HEK293 (cell line): Measurements from ENCODE around the gene SS18.

Experiments
- CTCF ChIA-PET: fragments of 350-600 bp; formaldehyde crosslinking; extraction: SDS; loops from one replicate; lab custom pipeline; 2021; ENCODE audit warnings: antibody characterized with exemption; lab: Yijun Ruan, JAX
- POLR2A ChIA-PET: fragments of 300-600 bp; formaldehyde crosslinking; extraction: SDS; loops from one replicate; lab custom pipeline; 2020; ENCODE audit warnings: antibody characterized with exemption, inconsistent platforms; lab: Yijun Ruan, JAX
- H3K27ac ChIP-seq: fragments of 200-500 bp; sonication (Bioruptor generic); 2 replicates; pipeline ENCODE4 v1.5.1; 2014; ENCODE audit warnings: low read depth, low read length, control low read depth, inconsistent platforms; ENCODE audit errors: extremely low read depth
- H3K36me3 ChIP-seq, 2 experiments: fragments of 200-500 bp in 1 of 2; sonication (Bioruptor generic) in 1 of 2; 1 replicate in 1 of 2; 2 replicates in 1 of 2; pipeline ENCODE4 v1.5.1; 2014 to 2017; ENCODE audit warnings: inconsistent platforms in 2 of 2, low read length in 2 of 2; ENCODE audit not compliant: control insufficient read depth in 2 of 2, insufficient read depth in 1 of 2
- H3K4me1 ChIP-seq: fragments of 200-500 bp; sonication (Bioruptor generic); 2 replicates; pipeline ENCODE4 v1.5.1; 2014; ENCODE audit warnings: mild to moderate bottlenecking, low read length, inconsistent platforms; ENCODE audit not compliant: control insufficient read depth, insufficient read depth
- H3K4me3 ChIP-seq: 2 replicates; pipeline ENCODE4 v1.5.1; 2011; ENCODE audit warnings: low read depth, mild to moderate bottlenecking, control low read depth, low read length, moderate library complexity
- H3K9me3 ChIP-seq: fragments of 200-500 bp; sonication (Bioruptor generic); 2 replicates; pipeline ENCODE4 v1.5.1; 2014; ENCODE audit warnings: low read depth, low read length, inconsistent platforms; ENCODE audit not compliant: control insufficient read depth, insufficient read depth
- BCL11B ChIP-seq: fragments of 450-650 bp; formaldehyde crosslinking; IDR thresholded peaks from 2 replicates; pipeline ENCODE4 v1.5.1; 2016; ENCODE audit warnings: low read depth, missing biosample characterization, missing genetic modification characterization
- FEZF1 ChIP-seq: fragments of 450-650 bp; formaldehyde crosslinking; IDR thresholded peaks from 2 replicates; pipeline ENCODE4 v1.5.1; 2016; ENCODE audit warnings: missing biosample characterization, missing genetic modification characterization
- KLF9 ChIP-seq: fragments of 450-650 bp; formaldehyde crosslinking; IDR thresholded peaks from 2 replicates; pipeline ENCODE4 v1.5.1; 2016; ENCODE audit warnings: missing biosample characterization, missing genetic modification characterization, low read depth
- ZBTB20 ChIP-seq: fragments of 450-650 bp; formaldehyde crosslinking; IDR thresholded peaks from 2 replicates; pipeline ENCODE4 v1.5.1; 2016; ENCODE audit warnings: missing biosample characterization, missing genetic modification characterization
- ZBTB48 ChIP-seq: fragments of 450-650 bp; formaldehyde crosslinking; IDR thresholded peaks from 2 replicates; pipeline ENCODE4 v1.5.1; 2016; ENCODE audit warnings: missing biosample characterization, missing genetic modification characterization
- ZFP41 ChIP-seq: fragments of 450-650 bp; formaldehyde crosslinking; IDR thresholded peaks from 2 replicates; pipeline ENCODE4 v1.5.1; 2016; ENCODE audit warnings: missing biosample characterization, missing genetic modification characterization, borderline replicate concordance
- ZNF155 ChIP-seq: fragments of 450-650 bp; formaldehyde crosslinking; IDR thresholded peaks from 2 replicates; pipeline ENCODE4 v1.5.1; 2016; ENCODE audit warnings: missing biosample characterization, missing genetic modification characterization
- ZNF169 ChIP-seq: fragments of 450-650 bp; formaldehyde crosslinking; IDR thresholded peaks from 2 replicates; pipeline ENCODE4 v1.5.1; 2016; ENCODE audit warnings: missing biosample characterization, missing genetic modification characterization
- ZNF24 ChIP-seq: fragments of 450-650 bp; formaldehyde crosslinking; IDR thresholded peaks from 2 replicates; pipeline ENCODE4 v1.5.1; 2016; ENCODE audit warnings: missing biosample characterization, missing genetic modification characterization
- ZNF274 ChIP-seq, 2 experiments: fragments of 200-500 bp in 1 of 2; fragments of 450-650 bp in 1 of 2; sonication (Bioruptor generic) in 1 of 2; formaldehyde crosslinking in 1 of 2; IDR thresholded peaks; 2 replicates each; pipeline versions ENCODE4 v1.5.1 to v1.6.1; 2014 to 2016; ENCODE audit warnings: borderline replicate concordance in 1 of 2, inconsistent platforms in 1 of 2, low read length in 1 of 2, missing biosample characterization in 1 of 2, missing genetic modification characterization in 1 of 2
- ZNF335 ChIP-seq: fragments of 450-650 bp; formaldehyde crosslinking; conservative IDR thresholded peaks from 2 replicates; pipeline ENCODE4 v1.5.1; 2016; ENCODE audit warnings: missing biosample characterization, missing genetic modification characterization
- ZNF423 ChIP-seq: fragments of 450-650 bp; formaldehyde crosslinking; IDR thresholded peaks from 2 replicates; pipeline ENCODE4 v1.5.1; 2016; ENCODE audit warnings: missing biosample characterization, missing genetic modification characterization
- ZNF514 ChIP-seq: fragments of 450-650 bp; formaldehyde crosslinking; IDR thresholded peaks from 2 replicates; pipeline ENCODE4 v1.5.1; 2016; ENCODE audit warnings: missing biosample characterization, missing genetic modification characterization
- ZNF571 ChIP-seq: fragments of 450-650 bp; formaldehyde crosslinking; IDR thresholded peaks from 2 replicates; pipeline ENCODE4 v1.5.0; 2017; ENCODE audit warnings: missing biosample characterization, missing genetic modification characterization
- ZNF600 ChIP-seq: fragments of 450-650 bp; formaldehyde crosslinking; IDR thresholded peaks from 2 replicates; pipeline ENCODE4 v1.5.1; 2016; ENCODE audit warnings: missing biosample characterization, missing genetic modification characterization
- ZNF654 ChIP-seq: fragments of 450-650 bp; formaldehyde crosslinking; IDR thresholded peaks from 2 replicates; pipeline ENCODE4 v1.5.1; 2016; ENCODE audit warnings: low read depth, missing biosample characterization, missing genetic modification characterization
- ZNF792 ChIP-seq: fragments of 450-650 bp; formaldehyde crosslinking; IDR thresholded peaks from 2 replicates; pipeline ENCODE4 v1.5.1; 2016; ENCODE audit warnings: missing biosample characterization, missing genetic modification characterization
- TF ChIP-seq, protein P1 (sequence below): fragments of 450-650 bp; formaldehyde crosslinking; IDR thresholded peaks from 2 replicates; pipeline ENCODE4 v1.5.1; 2016; ENCODE audit warnings: missing biosample characterization, missing genetic modification characterization
- TF ChIP-seq, protein P2 (sequence below): fragments of 450-650 bp; formaldehyde crosslinking; conservative IDR thresholded peaks from 2 replicates; pipeline ENCODE4 v1.5.1; 2016; ENCODE audit warnings: low read depth, missing biosample characterization, missing genetic modification characterization
- TF ChIP-seq, protein P3 (sequence below): fragments of 450-650 bp; formaldehyde crosslinking; IDR thresholded peaks from 2 replicates; pipeline ENCODE4 v1.5.1; 2016; ENCODE audit warnings: missing biosample characterization, missing genetic modification characterization
- TF ChIP-seq, protein P4 (sequence below): fragments of 450-650 bp; formaldehyde crosslinking; IDR thresholded peaks from 2 replicates; pipeline ENCODE4 v1.5.1; 2016; ENCODE audit warnings: missing biosample characterization, missing genetic modification characterization
- TF ChIP-seq, protein P5 (sequence below): fragments of 450-650 bp; formaldehyde crosslinking; IDR thresholded peaks from 2 replicates; pipeline ENCODE4 v1.5.1; 2016; ENCODE audit warnings: missing biosample characterization, missing genetic modification characterization

The SS18 gene

DNA sequence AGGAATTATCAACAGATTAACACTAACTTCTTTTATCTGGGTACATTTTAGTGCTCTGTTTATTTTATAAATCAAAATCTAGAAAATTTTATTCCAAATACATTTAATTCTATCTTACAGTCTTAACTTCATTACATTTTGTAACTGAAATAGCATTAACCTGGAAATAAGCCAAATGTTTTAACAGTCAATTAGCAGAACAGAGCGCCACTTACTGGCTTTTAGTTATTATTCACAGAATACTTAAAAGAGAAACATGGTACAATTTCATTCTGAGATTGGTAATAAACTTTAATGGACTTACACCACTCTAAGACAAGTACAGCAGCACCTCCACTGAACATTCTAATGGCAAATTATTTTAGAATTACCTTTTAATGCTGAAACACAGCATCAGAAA is 38.6 kb downstream of the SS18 start (continued):
- TF ChIP-seq, protein P1, sequence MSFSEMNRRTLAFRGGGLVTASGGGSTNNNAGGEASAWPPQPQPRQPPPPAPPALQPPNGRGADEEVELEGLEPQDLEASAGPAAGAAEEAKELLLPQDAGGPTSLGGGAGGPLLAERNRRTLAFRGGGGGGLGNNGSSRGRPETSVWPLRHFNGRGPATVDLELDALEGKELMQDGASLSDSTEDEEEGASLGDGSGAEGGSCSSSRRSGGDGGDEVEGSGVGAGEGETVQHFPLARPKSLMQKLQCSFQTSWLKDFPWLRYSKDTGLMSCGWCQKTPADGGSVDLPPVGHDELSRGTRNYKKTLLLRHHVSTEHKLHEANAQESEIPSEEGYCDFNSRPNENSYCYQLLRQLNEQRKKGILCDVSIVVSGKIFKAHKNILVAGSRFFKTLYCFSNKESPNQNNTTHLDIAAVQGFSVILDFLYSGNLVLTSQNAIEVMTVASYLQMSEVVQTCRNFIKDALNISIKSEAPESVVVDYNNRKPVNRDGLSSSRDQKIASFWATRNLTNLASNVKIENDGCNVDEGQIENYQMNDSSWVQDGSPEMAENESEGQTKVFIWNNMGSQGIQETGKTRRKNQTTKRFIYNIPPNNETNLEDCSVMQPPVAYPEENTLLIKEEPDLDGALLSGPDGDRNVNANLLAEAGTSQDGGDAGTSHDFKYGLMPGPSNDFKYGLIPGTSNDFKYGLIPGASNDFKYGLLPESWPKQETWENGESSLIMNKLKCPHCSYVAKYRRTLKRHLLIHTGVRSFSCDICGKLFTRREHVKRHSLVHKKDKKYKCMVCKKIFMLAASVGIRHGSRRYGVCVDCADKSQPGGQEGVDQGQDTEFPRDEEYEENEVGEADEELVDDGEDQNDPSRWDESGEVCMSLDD (tag by site-specific recombination): no peak
- TF ChIP-seq ZNF423 (tag by site-specific recombination): no peak
- no peak for TF ChIP-seq BCL11B (tag by site-specific recombination)
- TF ChIP-seq ZNF571 (tag by site-specific recombination): no peak
- TF ChIP-seq ZFP41 (tag by site-specific recombination): no peak

DNA sequence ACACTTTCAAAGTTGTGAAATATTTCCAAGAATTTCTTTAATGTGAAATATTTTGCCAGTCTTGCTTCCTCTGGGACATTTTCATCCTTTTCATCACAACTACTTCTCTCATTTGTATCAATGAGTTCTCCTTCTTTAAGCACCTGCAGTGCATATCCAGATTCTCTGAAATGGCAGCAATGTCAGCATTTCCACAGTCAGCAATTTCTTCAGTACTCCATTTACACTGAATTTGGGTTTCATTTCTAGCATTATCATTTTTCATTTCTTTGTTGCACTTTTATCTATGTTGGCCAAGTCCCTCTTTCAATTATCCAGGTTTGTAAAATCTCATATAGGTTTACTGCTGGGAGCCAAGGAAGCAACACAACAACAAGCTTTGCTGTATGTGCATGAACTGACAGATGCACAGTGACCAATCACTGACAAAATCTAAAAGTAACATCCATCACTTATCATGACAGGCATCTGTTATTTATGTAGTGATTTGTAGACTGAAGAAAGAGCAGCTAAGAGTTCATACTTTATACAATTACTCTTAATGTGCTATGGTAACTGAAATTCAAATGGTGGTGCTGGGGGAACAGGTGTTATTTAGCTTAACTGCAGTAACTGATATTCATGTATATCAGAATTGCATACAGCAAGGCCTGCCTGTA is 43.9 kb downstream of the SS18 start:
- CTCF ChIA-PET: interaction anchor here (0.6 kb wide), 1 partner anchor 248 kb away, joined by 3 read pairs; no protein-coding TSS in a partner anchor
- POLR2A ChIA-PET: no interaction called here
- Histone ChIP-seq H3K27ac (no peak overlapping the region), H3K9me3 (no peaks in the 10 kb centered on the region), H3K4me1 (no peaks in the 10 kb centered on the region), H3K36me3 (peaks cover 6 to 22% of the 10 kb centered on the region in 2 experiments; a peak in 2 of 3 replicates), H3K4me3 (no peak overlapping the region)
- TF ChIP-seq ZNF274 (IDR thresholded peaks at IDR 0.05; ENCODE audit: low read length) (no peak), ZNF274 (tag by site-specific recombination; IDR thresholded peaks at IDR 0.05; ENCODE audit: borderline replicate concordance) (no peak), ZBTB48 (tag by site-specific recombination) (no peak), ZNF600 (no peak), ZNF155 (tag by site-specific recombination) (no peak), ZNF792 (tag by site-specific recombination) (no peak), KLF9 (tag by site-specific recombination) (no peak), ZNF169 (tag by site-specific recombination) (no peak), ZNF514 (no peak)
- TF ChIP-seq, protein P2, sequence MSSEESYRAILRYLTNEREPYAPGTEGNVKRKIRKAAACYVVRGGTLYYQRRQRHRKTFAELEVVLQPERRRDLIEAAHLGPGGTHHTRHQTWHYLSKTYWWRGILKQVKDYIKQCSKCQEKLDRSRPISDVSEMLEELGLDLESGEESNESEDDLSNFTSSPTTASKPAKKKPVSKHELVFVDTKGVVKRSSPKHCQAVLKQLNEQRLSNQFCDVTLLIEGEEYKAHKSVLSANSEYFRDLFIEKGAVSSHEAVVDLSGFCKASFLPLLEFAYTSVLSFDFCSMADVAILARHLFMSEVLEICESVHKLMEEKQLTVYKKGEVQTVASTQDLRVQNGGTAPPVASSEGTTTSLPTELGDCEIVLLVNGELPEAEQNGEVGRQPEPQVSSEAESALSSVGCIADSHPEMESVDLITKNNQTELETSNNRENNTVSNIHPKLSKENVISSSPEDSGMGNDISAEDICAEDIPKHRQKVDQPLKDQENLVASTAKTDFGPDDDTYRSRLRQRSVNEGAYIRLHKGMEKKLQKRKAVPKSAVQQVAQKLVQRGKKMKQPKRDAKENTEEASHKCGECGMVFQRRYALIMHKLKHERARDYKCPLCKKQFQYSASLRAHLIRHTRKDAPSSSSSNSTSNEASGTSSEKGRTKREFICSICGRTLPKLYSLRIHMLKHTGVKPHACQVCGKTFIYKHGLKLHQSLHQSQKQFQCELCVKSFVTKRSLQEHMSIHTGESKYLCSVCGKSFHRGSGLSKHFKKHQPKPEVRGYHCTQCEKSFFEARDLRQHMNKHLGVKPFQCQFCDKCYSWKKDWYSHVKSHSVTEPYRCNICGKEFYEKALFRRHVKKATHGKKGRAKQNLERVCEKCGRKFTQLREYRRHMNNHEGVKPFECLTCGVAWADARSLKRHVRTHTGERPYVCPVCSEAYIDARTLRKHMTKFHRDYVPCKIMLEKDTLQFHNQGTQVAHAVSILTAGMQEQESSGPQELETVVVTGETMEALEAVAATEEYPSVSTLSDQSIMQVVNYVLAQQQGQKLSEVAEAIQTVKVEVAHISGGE (tag by site-specific recombination): no peak
- TF ChIP-seq, protein P3, sequence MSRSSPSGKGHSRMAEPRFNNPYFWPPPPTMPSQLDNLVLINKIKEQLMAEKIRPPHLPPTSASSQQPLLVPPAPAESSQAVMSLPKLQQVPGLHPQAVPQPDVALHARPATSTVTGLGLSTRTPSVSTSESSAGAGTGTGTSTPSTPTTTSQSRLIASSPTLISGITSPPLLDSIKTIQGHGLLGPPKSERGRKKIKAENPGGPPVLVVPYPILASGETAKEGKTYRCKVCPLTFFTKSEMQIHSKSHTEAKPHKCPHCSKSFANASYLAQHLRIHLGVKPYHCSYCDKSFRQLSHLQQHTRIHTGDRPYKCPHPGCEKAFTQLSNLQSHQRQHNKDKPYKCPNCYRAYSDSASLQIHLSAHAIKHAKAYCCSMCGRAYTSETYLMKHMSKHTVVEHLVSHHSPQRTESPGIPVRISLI (tag by site-specific recombination): no peak

DNA sequence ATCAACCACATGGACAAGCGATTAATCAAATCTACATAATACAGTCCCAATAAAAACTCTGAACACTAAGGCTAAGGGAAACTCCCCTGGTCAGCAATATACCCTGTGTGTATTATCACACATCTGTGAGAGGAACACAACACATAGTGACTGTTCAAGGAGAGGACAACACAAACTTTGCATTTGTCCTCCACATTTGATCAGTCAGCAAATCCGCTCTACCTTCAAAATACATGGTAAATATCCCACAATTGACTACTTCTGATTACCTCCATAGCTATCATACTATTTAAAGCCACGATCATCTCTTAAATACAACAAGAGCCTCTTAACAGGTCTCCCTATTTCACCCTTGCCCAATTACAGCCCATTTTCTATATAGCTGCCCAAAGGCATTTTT is 45.6 kb downstream of the SS18 start:
- Histone ChIP-seq H3K27ac (no peak overlapping the region), H3K4me1 (no peaks in the 10 kb centered on the region), H3K36me3 (peaks cover 1 to 17% of the 10 kb centered on the region in 2 experiments; a peak in 2 of 3 replicates), H3K4me3 (no peak overlapping the region), H3K9me3 (no peaks in the 10 kb centered on the region)
- CTCF ChIA-PET: no interaction called here
- POLR2A ChIA-PET: no interaction called here
- TF ChIP-seq ZBTB20 (tag by site-specific recombination) (no peak), ZNF514 (no peak), FEZF1 (no peak), ZNF24 (no peak), ZNF654 (tag by site-specific recombination) (no peak), ZNF335 (no peak)
- TF ChIP-seq, protein P4, sequence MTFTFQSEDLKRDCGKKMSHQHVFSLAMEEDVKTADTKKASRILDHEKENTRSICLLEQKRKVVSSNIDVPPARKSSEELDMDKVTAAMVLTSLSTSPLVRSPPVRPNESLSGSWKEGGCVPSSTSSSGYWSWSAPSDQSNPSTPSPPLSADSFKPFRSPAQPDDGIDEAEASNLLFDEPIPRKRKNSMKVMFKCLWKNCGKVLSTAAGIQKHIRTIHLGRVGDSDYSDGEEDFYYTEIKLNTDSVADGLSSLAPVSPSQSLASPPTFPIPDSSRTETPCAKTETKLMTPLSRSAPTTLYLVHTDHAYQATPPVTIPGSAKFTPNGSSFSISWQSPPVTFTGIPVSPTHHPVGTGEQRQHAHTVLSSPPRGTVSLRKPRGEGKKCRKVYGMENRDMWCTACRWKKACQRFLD (tag by site-specific recombination): no peak
- TF ChIP-seq, protein P5, sequence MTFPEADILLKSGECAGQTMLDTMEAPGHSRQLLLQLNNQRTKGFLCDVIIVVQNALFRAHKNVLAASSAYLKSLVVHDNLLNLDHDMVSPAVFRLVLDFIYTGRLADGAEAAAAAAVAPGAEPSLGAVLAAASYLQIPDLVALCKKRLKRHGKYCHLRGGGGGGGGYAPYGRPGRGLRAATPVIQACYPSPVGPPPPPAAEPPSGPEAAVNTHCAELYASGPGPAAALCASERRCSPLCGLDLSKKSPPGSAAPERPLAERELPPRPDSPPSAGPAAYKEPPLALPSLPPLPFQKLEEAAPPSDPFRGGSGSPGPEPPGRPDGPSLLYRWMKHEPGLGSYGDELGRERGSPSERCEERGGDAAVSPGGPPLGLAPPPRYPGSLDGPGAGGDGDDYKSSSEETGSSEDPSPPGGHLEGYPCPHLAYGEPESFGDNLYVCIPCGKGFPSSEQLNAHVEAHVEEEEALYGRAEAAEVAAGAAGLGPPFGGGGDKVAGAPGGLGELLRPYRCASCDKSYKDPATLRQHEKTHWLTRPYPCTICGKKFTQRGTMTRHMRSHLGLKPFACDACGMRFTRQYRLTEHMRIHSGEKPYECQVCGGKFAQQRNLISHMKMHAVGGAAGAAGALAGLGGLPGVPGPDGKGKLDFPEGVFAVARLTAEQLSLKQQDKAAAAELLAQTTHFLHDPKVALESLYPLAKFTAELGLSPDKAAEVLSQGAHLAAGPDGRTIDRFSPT (tag by site-specific recombination): no peak
